Measurements from ENCODE around the gene DPP8. TPM values are rescaled to one million over a fixed set of nuclear protein-coding genes. Genes with fewer than 3 reads are reported as not detected.
"Not testable (repeated sequence)": the region's sequence is repeated elsewhere in the genome, so short reads cannot be mapped to it uniquely, and the experiment has no call there.

DPP8 gene
- total and polyA plus RNA-seq, 2 donors (not counting 1 experiment from before 2014, with no cell fraction given), result 17.1 to 65.2 TPM

GRCh38 chr15:65468229-65468909 lies 49.1 kb downstream of the DPP8 start:
- H3K36me3 ChIP-seq (replicated peaks in 1 of 2; ENCODE audit: control extremely low read depth in 1 of 2, control insufficient read depth in 1 of 2, extremely low read depth in 1 of 2, insufficient read depth in 2 of 2, low read length in 1 of 2), result peaks cover 10 to 69% of the 10 kb centered on the region in 2 experiments
- TF ChIP-seq EZH2 (IDR thresholded peaks at IDR 0.05; ENCODE audit: borderline replicate concordance, insufficient read depth, low read depth, low read length, poor library complexity, severe bottlenecking) (no peak), CTCF (IDR thresholded peaks at IDR 0.05) (no peak)

GRCh38 chr15:65466901-65467300 lies 50.6 kb downstream of the DPP8 start:
- H3K27ac ChIP-seq (ENCODE audit: low read length in 2 of 2), result no peak overlapping the region
- 100% methylated on average over 2 of the region's 3 CpGs for WGBS (ENCODE audit: insufficient coverage)
- H3K9me3 ChIP-seq (ENCODE audit: control extremely low read depth in 1 of 3, control insufficient read depth in 2 of 3, insufficient read depth in 1 of 3, low read length in 2 of 3), result no peaks in the 10 kb centered on the region
- intact Hi-C loops (cut with micrococcal nuclease), result no loop called here
- no peaks in the 10 kb centered on the region for H3K4me1 ChIP-seq (ENCODE audit: control insufficient read depth in 2 of 2, insufficient read depth in 2 of 2, low read length in 2 of 2)
- ATAC-seq (ENCODE audit: low read depth) (no peak), DNase-seq (no peak)
- TF ChIP-seq EZH2 (IDR thresholded peaks at IDR 0.05; ENCODE audit: borderline replicate concordance, insufficient read depth, low read depth, low read length, poor library complexity, severe bottlenecking) (no peak), CTCF (IDR thresholded peaks at IDR 0.05) (no peak)
- ChIA-PET POLR2A (no interaction called here), CTCF (interaction anchor here (1.4 to 2.4 kb wide), 2 partner anchors 14 to 63 kb away, joined by 3 to 7 read pairs; partner anchors contain the start of gene HACD3)
- H3K27ac Mint-ChIP-seq, result no peak overlapping the region
- no peaks in the 10 kb centered on the region for H3K9me3 Mint-ChIP-seq (ENCODE audit: insufficient read depth)
- peaks cover 3% of the 10 kb centered on the region for H3K79me2 ChIP-seq (ENCODE audit: control insufficient read depth, insufficient read depth, low read length)
- H3K4me3 Mint-ChIP-seq, result no peak overlapping the region
- H3K4me3 ChIP-seq (ENCODE audit: control extremely low read depth in 1 of 5, extremely low read depth in 1 of 5, insufficient read depth in 1 of 5, low read depth in 2 of 5, low read length in 4 of 5), result no peak overlapping the region
- H3K36me3 ChIP-seq (replicated peaks in 1 of 2; ENCODE audit: control extremely low read depth in 1 of 2, control insufficient read depth in 1 of 2, extremely low read depth in 1 of 2, insufficient read depth in 2 of 2, low read length in 1 of 2), result peaks cover 10 to 66% of the 10 kb centered on the region in 2 experiments
- H4K20me1 ChIP-seq (ENCODE audit: control insufficient read depth, insufficient read depth, low read length, poor library complexity, severe bottlenecking), result no peaks in the 10 kb centered on the region
- H3K4me1 Mint-ChIP-seq, result no peaks in the 10 kb centered on the region
- H2AFZ ChIP-seq (ENCODE audit: insufficient read depth, low read depth, low read length, poor library complexity, severe bottlenecking), result no peak overlapping the region
- H3K9ac ChIP-seq (ENCODE audit: low read length), result no peak overlapping the region
- H3K27me3 Mint-ChIP-seq, result no peaks in the 10 kb centered on the region
- no peaks in the 10 kb centered on the region for H3K27me3 ChIP-seq (replicated peaks in 1 of 4; ENCODE audit: control extremely low read depth in 1 of 4, control insufficient read depth in 3 of 4, insufficient read depth in 4 of 4, low read length in 3 of 4)
- no peak overlapping the region for H3K4me2 ChIP-seq (replicated peaks; ENCODE audit: low read depth, low read length, poor library complexity, severe bottlenecking)

More at GRCh38 chr15:65468229-65468909, 49.1 kb downstream of the DPP8 start:
- H3K27ac Mint-ChIP-seq, result no peak overlapping the region
- no peak overlapping the region for H3K4me2 ChIP-seq (replicated peaks; ENCODE audit: low read depth, low read length, poor library complexity, severe bottlenecking)
- no peaks in the 10 kb centered on the region for H4K20me1 ChIP-seq (ENCODE audit: control insufficient read depth, insufficient read depth, low read length, poor library complexity, severe bottlenecking)
- ChIA-PET POLR2A (no interaction called here), CTCF (no interaction called here)
- no peaks in the 10 kb centered on the region for H3K27me3 Mint-ChIP-seq
- H3K4me1 ChIP-seq (ENCODE audit: control insufficient read depth in 2 of 2, insufficient read depth in 2 of 2, low read length in 2 of 2), result no peaks in the 10 kb centered on the region
- H3K9ac ChIP-seq (ENCODE audit: low read length), result no peak overlapping the region
- H3K27me3 ChIP-seq (replicated peaks in 1 of 4; ENCODE audit: control extremely low read depth in 1 of 4, control insufficient read depth in 3 of 4, insufficient read depth in 4 of 4, low read length in 3 of 4), result no peaks in the 10 kb centered on the region
- intact Hi-C loops (cut with micrococcal nuclease), result no loop called here
- no peaks in the 10 kb centered on the region for H3K9me3 ChIP-seq (ENCODE audit: control extremely low read depth in 1 of 3, control insufficient read depth in 2 of 3, insufficient read depth in 1 of 3, low read length in 2 of 3)
- no peak for DNase-seq
- H3K4me3 ChIP-seq (ENCODE audit: control extremely low read depth in 1 of 5, extremely low read depth in 1 of 5, insufficient read depth in 1 of 5, low read depth in 2 of 5, low read length in 4 of 5), result no peak overlapping the region
- H2AFZ ChIP-seq (ENCODE audit: insufficient read depth, low read depth, low read length, poor library complexity, severe bottlenecking), result no peak overlapping the region
- ATAC-seq (ENCODE audit: low read depth), result no peak
- no peak overlapping the region for H3K27ac ChIP-seq (ENCODE audit: low read length in 2 of 2)
- H3K4me3 Mint-ChIP-seq, result no peak overlapping the region
- 100% methylated on average over 1 of the region's 5 CpGs for WGBS (ENCODE audit: insufficient coverage)
- no peaks in the 10 kb centered on the region for H3K9me3 Mint-ChIP-seq (ENCODE audit: insufficient read depth)
- no peaks in the 10 kb centered on the region for H3K4me1 Mint-ChIP-seq
- peaks cover 3% of the 10 kb centered on the region for H3K79me2 ChIP-seq (ENCODE audit: control insufficient read depth, insufficient read depth, low read length)

- H3K27ac ChIP-seq (ENCODE audit: low read length in 2 of 2), result not testable (repeated sequence)
These were observed 54.4 kb downstream of the DPP8 start for GRCh38 chr15:65463096-65463495.

More at GRCh38 chr15:65463096-65463495, 54.4 kb downstream of the DPP8 start:
- WGBS (ENCODE audit: insufficient coverage), result 100% methylated on average over 1 of the region's 6 CpGs
- ATAC-seq (ENCODE audit: low read depth); H3K79me2 ChIP-seq (ENCODE audit: control insufficient read depth, insufficient read depth, low read length); H2AFZ ChIP-seq (ENCODE audit: insufficient read depth, low read depth, low read length, poor library complexity, severe bottlenecking); intact Hi-C loops (cut with micrococcal nuclease); H3K27me3 Mint-ChIP-seq; H3K9ac ChIP-seq (ENCODE audit: low read length); H3K4me1 ChIP-seq (ENCODE audit: control insufficient read depth in 2 of 2, insufficient read depth in 2 of 2, low read length in 2 of 2); H3K27me3 ChIP-seq (replicated peaks in 1 of 4; ENCODE audit: control extremely low read depth in 1 of 4, control insufficient read depth in 3 of 4, insufficient read depth in 4 of 4, low read length in 3 of 4); H3K9me3 Mint-ChIP-seq (ENCODE audit: insufficient read depth); H3K9me3 ChIP-seq (ENCODE audit: control extremely low read depth in 1 of 3, control insufficient read depth in 2 of 3, insufficient read depth in 1 of 3, low read length in 2 of 3); H3K4me3 ChIP-seq (ENCODE audit: control extremely low read depth in 1 of 5, extremely low read depth in 1 of 5, insufficient read depth in 1 of 5, low read depth in 2 of 5, low read length in 4 of 5); H3K4me3 Mint-ChIP-seq; H3K4me1 Mint-ChIP-seq; POLR2A ChIA-PET; H3K4me2 ChIP-seq (replicated peaks; ENCODE audit: low read depth, low read length, poor library complexity, severe bottlenecking); DNase-seq; H4K20me1 ChIP-seq (ENCODE audit: control insufficient read depth, insufficient read depth, low read length, poor library complexity, severe bottlenecking); CTCF ChIA-PET; H3K27ac Mint-ChIP-seq: not testable (repeated sequence)
- H3K36me3 ChIP-seq (replicated peaks in 1 of 2; ENCODE audit: control extremely low read depth in 1 of 2, control insufficient read depth in 1 of 2, extremely low read depth in 1 of 2, insufficient read depth in 2 of 2, low read length in 1 of 2), result peaks cover 8 to 69% of the 10 kb centered on the region in 2 experiments

All from B cell (primary cell).